ENCODE results near the gene WWC2.

The WWC2 gene

DNA sequence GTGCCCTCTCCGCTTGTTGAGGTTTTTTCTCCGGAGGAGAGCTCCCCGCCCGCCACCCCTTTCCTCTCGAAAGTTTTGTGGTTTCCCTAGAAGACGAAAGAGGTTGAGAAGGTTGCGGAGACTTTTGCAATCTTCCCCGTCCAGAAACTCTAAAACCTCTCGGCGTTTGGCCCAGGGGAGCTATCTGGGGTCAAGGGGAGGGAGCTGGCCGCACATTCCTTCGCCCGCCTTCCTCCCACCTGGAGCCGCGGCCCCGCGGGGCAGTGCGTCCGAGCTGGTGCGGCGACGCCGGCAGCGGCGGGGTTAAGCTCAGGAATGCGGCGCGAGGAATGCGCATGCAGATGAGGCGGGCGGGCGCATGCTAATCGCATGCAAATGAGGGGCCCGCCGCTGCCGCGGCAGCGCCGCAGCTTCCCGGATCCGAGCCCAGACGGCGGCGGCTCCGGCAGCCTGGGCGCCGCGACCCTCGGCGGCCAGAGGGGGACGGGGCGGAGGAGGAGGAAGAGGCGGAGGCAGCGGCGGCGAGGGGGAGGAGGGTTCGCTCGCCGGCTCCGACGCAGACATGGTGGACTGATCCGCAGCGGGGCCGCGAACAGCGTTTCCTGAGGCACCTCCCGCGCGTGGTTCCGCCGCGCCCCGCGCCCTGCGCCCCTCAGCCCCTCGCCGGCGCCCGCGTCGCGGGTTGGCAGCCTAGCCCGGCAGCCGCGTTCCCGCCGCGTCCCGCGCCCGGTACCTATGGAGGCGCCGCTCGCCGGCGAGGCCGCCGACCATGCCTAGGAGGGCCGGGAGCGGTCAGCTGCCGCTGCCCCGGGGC lies at the start of gene WWC2:
TSS of gene WWC2 (plus strand) at position 535 of the 814 bp plus-strand sequence. CDS start at position 770, 235 bp downstream.
- DNase-seq (ENCODE audit: low read depth), result peak; percentile 50

DNA sequence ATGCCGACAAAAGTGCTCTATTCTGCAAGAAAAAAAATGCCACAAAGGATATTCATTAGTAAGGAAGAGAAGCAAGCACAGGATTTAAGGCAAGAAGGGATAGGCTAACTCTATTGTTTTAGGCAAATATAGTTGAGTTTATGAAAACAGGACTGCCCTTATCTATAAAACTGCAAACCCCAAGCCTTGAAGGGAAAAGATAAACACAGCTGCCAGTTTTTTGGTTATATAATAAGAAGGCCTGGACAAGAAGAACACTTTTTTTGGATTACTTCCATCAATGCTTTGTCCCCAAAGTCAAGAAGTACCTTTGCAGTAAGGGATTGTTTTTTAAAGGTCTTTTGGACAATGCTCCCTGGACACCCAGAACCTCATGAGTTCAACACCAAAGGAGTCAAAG lies 45.4 kb upstream of the WWC2 start:
- DNase-seq (ENCODE audit: low read depth), result no peak

- DNase-seq (ENCODE audit: low read depth), result no peak
These were observed 41.8 kb upstream of the WWC2 start for GRCh38 chr4:183057255-183057654.

GRCh38 chr4:183059797-183060196 lies 39.3 kb upstream of the WWC2 start:
- DNase-seq (ENCODE audit: low read depth), result no peak

DNA sequence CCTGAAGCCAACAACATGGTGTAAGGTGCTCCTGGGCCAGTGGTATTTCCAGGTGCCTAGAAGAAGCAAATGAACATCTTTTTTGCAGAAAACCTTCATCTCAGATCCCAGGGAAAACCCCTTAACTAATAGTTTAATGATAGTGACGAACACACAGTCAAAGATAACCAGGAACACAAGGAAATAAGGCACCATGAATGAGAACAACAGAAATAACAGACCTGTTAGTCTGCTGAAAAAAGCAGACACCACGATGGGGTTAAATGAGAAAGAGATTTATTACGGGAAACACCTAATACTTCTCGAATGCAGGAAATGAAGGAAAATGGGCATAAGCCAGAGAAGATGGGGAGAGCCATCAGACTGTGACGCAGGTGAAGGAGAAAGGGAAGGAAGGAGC lies 30.6 kb upstream of the WWC2 start:
- no peak for DNase-seq (ENCODE audit: low read depth)

- DNase-seq (ENCODE audit: low read depth), result no peak
These were observed 27.8 kb upstream of the WWC2 start for GRCh38 chr4:183071222-183071621.

DNA sequence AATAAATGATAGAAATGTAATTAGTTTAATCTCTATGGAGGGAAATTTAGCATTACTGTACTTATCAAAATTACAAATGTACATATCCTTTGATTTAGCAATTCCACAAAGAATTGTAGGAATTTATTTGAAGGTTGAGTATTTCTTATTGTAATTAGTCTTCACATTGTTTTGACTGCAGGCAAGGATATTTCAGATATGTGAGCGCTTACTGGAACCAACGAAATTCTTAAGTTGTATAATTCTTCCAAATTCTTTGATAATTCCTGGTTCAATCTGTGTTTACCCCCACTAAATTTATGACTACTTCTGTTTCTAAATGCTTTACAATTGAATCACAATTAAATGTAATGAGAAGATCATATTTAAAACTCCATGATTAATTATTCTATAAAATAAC lies 26.9 kb upstream of the WWC2 start:
- no peak for DNase-seq (ENCODE audit: low read depth)

GRCh38 chr4:183073838-183074145 lies 25.3 kb upstream of the WWC2 start:
- DNase-seq (ENCODE audit: low read depth), result no peak

DNA sequence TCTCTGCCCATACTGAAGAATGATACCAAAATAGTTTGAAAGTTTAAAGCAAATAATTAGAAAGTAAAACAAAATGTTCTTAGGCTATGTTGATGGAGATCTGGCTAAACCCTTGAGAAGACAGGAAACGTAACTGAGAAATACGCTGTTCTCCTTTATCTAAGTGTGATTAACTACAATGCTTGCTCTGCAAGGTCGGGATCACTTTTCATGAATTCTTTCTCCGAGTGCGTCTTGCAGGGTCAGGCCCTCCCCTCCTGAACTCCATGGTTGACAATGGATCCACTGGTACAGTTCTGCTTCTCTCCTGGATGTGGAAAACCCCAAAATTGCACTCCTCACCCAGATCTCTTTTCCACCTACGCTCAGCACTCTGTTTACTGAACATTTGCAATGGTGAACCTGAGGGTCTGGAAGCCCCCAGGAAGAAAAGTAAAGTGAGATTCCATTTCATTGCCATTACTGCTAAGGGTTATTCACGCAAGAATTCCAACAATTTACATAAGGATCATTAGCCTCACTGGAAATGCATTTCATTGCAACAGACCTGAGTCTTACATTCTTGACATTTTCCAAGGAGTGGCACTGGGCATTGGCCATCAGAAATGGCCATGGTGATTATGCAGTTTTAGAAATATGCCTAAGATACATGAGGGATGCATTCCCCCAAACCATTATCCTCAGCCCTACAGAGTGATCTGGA lies 24.6 kb upstream of the WWC2 start:
- DNase-seq (ENCODE audit: low read depth), result no peak

- DNase-seq (ENCODE audit: low read depth), result no peak
These were observed 20.4 kb upstream of the WWC2 start for GRCh38 chr4:183078634-183079033.

- no peak for DNase-seq (ENCODE audit: low read depth)
These were observed 18.5 kb upstream of the WWC2 start for GRCh38 chr4:183080372-183081115.

DNA sequence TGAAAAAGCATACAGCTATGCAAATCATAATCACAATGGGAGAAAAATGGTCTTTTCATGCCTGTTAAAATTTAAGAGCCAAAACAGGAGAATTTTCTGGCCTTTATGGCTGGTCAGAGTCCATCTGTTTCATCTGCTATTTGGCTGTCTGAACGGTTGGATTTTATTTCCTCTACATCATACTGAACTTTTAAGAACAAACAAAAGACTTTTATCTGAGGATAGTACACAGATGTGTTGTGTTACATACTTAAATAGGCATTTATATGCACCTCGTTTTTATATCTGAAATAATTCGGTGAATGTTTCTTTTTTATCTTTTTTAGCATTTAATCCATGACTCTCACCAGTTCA lies 18.0 kb upstream of the WWC2 start:
- DNase-seq (ENCODE audit: low read depth), result no peak

GRCh38 chr4:183082053-183082452 lies 17.0 kb upstream of the WWC2 start:
- DNase-seq (ENCODE audit: low read depth), result no peak

DNA sequence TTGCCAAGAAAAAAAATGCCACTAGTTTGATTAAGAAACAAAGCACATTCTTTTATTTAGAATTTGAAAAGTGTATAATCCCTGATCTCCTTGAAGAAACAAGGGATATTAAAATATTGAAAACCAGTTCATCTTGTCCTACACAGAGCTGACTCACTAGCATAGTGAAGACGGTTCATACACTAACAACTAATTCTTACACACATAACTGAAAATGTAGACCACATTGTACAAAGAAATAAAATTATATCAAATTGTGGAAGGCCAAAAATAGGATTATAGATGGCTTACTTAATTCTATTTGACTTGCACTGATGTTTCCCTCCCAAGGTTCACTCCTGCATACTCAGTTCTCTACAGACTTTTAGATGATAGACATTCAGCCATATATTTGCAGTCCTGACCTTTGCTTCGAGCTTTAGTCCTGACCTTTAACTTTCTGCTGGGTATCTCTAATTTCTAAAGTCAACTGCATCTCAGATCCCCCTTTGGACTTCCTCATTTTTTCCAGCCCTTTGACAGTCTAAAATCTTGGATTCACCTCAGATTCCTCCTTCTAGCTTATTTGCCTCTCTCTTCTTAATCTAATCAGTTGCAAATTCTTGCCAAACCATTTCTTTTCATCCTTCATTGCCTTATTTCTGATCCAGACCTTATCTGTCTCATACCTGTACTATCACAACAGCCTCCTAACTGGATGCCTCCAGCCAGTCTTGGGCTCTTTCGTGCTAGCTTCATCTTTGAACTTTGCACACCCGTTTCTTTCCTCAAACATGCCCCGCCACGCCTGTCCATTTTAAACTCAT lies 4.5 kb upstream of the WWC2 start:
- no peak for DNase-seq (ENCODE audit: low read depth)

GRCh38 chr4:183095199-183095512 lies 3.9 kb upstream of the WWC2 start:
- DNase-seq (ENCODE audit: low read depth), result no peak

GRCh38 chr4:183096276-183096965 lies 2.6 kb upstream of the WWC2 start:
- no peak for DNase-seq (ENCODE audit: low read depth)

DNA sequence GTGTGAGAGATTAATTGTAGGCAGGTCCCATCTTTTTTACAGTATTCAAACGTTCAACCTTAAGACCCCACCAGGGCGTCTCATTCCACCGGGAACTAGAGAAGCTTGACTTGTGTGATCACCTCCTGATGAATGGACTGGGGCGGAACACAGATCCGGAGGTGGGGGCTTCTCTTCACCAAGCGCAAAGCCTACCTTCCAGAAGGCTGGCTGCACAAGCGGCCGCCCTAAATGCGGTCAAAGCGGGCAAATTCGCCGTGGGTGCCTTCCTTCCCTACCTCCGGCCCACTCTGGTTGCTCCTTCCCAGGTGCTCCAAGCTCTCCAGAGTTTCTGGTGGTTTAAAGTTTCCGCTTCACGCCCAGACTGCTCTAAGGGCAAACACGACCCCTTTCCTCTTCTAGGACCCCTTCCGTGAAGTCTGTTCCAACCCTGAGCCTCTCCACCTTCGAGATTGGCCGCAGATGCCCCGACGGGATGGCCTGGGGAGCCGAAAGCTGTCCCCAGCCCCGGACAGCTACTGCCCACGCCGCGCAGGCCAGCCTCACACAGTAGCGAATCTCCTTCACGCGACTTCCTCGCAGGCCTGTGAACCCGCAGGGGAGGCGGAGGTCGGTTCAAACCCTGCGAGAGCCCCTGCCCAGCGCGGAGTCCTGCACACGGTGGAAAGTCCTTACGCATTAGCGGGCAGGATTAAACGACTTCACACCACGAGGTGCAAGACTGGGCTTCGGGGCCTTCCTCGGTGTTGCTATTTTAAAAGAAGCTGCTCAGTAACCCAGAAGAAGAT lies 1.6 kb upstream of the WWC2 start:
- no peak for DNase-seq (ENCODE audit: low read depth)

- DNase-seq (ENCODE audit: low read depth), result no peak
These were observed 886 bp upstream of the WWC2 start for GRCh38 chr4:183098019-183098722.

DNA sequence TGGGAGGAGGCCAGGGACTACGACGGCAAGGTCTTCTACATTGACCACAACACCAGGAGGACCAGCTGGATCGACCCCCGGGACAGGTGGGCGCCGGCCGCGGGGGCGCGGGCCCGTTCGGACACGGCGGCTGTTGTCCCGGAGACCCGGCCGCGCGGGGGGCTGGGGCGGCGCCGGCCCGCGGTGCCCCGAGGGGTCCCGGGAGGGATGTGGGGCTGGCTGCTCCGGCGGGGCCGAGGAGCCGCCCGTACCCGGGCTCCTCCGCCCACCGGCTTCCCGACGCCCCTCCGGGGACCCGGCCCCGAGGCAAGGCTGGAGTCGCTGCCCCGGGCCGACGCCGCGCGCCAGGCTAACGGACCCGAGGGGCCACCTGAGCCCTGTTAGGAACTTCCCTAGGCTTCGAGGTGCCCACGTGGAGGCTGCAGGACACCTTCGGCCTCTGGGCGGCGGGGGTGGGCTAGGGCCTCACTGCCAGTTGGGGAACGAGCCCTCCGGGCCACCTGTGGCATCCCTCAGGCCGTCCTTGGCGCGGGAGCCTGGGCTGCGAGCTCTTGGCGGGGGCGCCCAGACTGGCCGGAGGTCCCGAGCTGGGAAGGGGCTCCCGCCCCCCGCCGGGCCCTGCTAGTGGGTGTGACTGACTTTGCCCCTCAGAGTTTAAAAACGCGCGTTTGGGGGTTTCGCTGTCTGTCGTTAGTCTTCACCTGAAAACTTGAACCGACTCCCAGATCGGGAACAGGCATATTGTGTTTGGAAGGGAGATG lies 660 bp downstream of the WWC2 start:
- DNase-seq (ENCODE audit: low read depth), result no peak

GRCh38 chr4:183100298-183100599 lies 1.2 kb downstream of the WWC2 start:
- DNase-seq (ENCODE audit: low read depth), result no peak

All from activated T-cell treated with anti-CD3 and anti-CD28 coated beads for 24 hours (primary cell).